Hepatic stellate cell (primary cell): ENCODE data around the gene ERBB4.
A peak's percentile ranks its signal among the peaks of the same experiment; 100 is the strongest.
"Not testable (repeated sequence)": the region's sequence is repeated elsewhere in the genome, so short reads cannot be mapped to it uniquely, and the experiment has no call there.

Experiments
- DNase-seq: peaks from one replicate; pipeline ENCODE4 v3.0.0; 2011; ENCODE audit warnings: low spot score

Gene ERBB4

DNA sequence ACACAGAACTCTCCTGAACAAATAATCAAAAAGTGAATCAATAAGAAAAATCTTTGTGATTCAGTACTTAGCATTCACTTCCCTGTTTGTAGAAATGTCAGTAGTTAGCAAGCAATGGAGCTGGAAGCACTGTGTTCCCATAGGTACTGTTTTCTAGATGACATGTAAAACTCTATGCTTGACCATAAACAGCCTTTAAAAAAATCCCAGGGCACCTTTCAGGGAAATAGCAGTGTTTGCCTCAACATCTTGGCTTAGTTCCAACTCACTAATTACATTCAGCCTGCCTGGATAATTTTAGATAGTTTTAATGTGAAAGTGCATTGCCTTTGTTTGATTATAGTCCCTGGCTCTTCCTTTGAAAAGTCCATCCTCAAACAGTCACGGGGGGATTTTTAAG, 721.8 kb downstream of the ERBB4 start:
- no peak for DNase-seq

DNA sequence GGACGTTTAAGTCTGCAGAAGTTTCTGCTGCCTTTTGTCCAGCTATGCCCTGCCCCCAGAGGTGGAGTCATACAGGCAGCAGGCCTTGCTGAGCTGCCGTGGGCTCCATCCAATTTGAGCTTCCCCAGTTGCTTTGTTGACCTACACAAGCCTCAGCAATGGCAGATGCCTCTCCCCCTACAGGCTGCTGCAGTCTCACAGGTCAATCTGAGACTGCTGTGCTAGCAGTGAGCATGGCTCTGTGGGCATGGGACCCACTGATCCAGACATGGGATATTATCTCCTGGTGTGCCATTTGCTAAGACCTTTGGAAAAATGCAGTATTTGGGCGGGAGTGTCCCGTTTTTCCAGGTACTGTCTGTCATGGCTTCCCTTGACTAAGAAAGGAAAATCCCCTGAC, 726.0 kb downstream of the ERBB4 start:
- no peak for DNase-seq

GRCh38 chr2:211802666-211803065, 735.9 kb downstream of the ERBB4 start:
- DNase-seq = no peak

DNA sequence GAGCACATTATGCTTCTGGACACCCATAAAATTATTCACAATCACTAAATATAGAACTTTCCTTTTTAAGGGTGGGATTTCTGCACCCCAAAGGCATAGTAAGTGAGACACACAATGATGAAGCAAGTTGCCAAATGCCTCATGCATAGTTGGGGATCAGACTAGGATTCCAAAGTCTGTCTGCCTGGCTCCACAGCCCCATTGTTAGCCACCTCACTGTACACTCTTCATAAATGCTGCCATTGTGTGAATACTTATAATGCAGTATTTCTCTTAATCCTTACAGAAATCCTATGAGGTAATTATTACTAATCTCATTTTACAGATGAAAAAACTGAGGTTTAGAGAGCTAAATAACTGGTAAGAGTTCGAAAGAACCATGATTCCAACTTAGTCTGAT, 738.6 kb downstream of the ERBB4 start:
- DNase-seq = no peak

- DNase-seq = no peak
Observed at GRCh38 chr2:211798868-211799267, 739.7 kb downstream of the ERBB4 start.

DNA sequence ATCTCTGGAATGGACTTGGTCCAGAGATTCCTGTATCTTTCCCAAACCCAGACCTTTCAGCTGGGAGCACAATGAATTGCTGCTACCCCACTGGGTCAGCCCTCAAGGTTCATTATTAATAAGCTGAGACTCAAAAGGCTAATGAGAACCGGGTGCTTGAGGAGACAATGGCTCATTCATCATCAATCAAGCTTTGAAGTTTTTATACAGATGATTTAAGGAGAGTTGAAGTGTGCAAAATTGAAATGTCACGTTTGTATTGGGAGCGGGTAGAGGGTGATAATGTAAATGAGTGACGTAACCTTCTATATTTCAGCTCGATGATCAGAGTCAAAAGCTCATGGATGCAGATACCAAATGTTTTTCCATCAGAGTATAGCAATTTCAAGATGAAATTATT, 744.9 kb downstream of the ERBB4 start:
- DNase-seq = no peak

DNA sequence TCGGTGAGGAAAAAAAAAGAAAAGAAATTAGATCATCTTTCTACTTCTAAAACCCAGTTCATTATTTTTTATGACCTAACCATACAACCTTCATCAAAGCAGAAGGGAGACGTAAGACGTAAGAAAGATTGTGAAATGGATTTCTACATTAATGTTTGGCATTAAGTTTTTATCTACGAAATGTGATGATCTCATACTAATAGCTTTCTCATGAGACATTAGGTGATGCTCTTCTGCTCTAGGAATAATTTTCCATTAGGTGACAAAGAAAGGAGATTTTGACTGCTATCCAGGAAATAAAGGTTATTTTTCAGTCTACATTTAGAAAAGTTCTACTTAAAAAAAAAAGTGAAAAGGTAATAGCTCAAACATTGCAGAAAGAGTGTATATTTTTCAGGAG, 748.6 kb downstream of the ERBB4 start:
- no peak for DNase-seq

- DNase-seq = no peak
Observed at GRCh38 chr2:211766689-211767088, 771.9 kb downstream of the ERBB4 start.

DNA sequence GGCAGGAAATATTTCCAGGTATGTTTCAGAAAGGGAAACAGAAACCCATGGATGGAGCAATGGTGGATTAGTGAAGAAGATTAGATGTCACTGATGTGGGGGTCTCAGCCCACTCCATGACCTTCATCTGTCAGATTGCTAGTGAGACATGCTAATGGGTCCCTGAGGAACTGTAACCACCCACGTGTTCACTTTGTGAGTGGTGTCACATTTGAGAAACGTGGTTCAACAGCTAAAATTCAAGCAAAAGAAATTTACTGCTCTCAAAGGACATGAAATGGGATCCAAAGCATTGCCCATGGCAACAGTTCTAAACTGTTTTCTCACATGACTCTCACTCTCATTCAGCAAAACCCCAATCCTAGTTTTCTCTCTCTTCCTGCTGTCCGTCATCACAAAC, 776.1 kb downstream of the ERBB4 start:
- no peak for DNase-seq

DNA sequence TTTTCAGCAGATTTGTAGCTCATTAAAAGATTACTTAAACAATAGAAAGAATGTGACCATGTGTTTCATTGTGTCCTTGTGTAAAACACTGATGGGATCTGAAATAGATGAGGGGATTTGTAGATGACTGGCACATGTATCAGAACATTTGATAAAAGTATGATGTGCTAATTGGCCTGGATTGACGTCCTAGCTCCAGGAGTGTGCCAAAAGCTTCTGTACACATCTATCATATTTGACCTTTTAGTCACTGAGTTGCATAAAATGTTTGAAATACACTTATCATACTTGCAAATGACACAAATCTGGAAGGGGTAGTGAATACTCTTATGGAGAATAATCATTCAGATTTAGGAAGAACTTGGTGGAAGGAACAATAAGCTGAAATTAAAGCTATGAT, 778.5 kb downstream of the ERBB4 start:
- DNase-seq = no peak

DNA sequence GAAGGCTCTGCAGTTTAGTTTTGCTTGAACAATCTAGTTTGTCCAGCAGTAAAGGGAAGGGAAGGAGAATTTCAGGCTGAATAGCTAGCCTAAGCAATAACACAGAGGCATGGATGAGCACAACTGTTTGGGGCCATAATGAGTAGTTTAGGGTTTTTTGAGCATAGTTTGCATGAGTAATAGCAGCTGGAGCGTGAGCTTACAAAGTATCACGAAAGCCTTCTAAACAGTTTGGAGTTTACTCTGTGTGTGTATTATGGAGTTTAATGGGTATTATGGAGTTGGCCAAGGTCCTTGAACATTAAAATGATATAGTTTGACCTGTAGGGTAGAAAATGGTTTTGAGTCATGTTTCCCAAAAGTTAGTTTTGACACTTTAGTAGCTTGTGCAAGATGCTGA, 782.3 kb downstream of the ERBB4 start:
- DNase-seq = no peak

DNA sequence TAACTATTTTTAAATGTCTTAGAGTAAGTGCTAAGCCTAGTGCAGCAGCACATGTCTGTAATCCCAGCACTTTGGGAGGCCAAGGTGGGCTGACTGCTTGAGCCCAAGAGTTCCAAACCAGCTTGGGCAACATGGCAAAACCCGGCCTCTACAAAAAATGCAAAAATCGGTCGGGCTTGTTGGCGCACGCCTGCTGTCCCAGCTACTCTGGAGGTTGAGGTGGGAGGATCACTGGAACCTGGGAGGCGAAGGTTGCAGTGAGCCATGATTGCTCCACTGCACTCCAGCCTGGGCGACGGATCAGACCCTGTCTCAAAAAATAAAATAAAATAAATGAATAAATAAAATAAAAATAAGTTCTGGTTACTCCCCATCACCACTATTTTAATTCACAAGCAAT, 783.4 kb downstream of the ERBB4 start:
- DNase-seq = no peak

GRCh38 chr2:211751848-211752247, 786.8 kb downstream of the ERBB4 start:
- DNase-seq = no peak

DNA sequence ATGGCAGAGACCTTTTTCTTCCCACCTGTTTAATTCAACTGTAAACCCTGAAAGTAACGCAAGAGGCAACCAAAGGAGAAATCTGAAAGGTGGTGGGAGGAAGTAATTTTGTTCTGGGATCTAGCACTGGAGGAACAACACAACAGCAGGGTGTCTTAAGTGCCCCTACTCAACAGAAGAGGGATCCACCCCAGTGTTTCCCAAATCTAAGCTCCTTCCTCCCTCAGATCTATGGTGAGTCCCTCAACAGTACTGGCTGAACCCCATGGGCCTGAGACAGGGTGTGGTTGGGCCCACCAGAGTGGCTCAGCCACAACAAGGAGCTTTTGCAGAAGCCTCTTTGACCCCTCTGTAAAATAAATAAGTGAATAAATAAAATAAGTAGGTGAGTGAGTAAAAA, 790.3 kb downstream of the ERBB4 start:
- no peak for DNase-seq

DNA sequence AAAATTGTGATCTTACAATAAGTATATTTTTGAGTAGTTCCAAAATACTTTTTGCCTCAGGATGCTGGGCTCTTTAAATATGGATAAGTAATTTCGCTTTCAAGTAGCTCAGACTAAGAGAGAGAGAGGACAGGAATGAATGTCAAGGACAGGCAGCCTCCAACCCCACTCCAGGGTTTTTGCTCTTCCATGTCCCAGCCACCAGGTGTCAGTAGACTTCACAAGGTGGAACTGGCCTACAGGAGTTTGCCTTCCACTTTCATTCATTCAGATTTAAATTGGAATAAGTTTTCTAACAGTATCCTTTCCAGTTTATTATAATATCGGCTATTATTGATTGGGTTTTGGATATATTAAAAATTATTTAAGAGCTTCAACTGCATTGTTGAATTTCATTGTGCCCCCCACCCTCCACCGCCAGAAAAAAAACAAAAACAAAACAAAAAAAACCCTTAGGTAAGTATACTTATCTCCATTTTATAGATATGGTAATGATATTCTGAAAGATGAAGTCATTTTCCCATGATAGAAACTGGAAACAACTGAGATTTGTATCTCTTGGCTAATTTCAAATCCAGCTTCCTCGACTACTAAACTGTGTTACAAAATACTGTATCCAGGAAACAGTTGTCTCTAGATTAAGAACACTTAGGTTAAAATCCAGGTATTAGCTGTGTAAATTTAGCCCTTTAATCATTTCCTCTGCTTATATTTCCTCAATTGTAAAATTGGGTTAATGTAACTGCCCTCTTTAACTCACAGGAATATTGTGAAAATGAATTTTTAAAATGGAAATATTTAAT, 793.1 kb downstream of the ERBB4 start:
- DNase-seq = peak; percentile 43

- DNase-seq = no peak
Observed at GRCh38 chr2:211744379-211744778, 794.2 kb downstream of the ERBB4 start.

DNA sequence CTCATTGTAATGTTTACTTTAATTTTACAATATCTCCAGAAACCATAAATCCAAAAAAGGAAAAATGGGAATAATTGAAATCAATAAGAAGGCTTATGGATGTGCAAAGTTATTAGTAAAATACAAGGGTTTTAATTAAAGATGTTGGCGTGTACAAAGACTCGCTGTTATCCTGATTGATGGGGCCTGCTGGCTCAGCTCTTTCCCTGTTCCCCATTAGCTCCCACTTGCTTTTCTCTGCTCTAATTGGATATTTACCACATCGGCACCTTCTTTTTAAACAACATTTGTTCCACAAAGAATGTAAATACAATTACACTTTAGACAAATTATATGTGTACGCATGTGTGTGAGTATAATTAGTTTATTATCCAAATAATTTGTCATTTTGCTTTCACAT, 796.6 kb downstream of the ERBB4 start:
- no peak for DNase-seq

DNA sequence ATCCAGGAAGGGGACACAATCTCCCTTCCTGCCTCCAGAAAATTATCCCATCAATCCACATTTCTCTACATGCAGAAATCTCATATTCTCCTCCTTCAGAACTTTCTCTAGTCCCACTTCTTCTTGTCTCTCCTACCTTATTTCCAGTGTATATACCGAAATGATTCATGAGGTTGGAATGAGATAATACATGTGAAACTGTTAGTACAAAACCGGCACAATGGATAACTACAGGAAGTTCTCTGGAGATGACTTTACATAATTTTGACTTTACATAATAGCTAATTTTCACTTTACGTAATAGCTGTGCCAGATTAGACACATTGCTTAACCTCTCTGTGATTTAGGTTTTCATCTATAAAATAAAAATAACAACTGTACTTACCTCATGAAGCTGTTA, 801.3 kb downstream of the ERBB4 start:
- DNase-seq = no peak

DNA sequence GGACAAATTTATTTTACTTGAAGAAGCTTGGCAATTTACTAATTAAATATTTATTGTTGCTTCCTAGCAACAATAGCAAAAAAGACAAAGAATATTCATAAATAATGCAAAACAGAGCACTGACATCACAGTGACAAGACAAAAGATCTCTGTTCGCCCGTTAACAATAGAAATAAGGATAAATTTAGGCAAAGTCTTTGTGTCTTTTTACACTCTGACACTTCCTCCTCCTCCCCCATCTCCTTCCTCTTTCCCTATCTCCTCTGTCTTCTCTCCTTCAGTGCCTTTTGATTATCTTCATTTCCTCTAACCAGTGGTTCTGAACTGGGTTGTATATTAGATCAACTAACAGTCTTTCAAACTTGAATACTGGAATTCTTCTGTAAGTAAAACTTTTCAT, 808.4 kb downstream of the ERBB4 start:
- DNase-seq = no peak

GRCh38 chr2:211729433-211729832, 809.2 kb downstream of the ERBB4 start:
- DNase-seq = no peak

GRCh38 chr2:211724933-211725332, 813.7 kb downstream of the ERBB4 start:
- DNase-seq = no peak

DNA sequence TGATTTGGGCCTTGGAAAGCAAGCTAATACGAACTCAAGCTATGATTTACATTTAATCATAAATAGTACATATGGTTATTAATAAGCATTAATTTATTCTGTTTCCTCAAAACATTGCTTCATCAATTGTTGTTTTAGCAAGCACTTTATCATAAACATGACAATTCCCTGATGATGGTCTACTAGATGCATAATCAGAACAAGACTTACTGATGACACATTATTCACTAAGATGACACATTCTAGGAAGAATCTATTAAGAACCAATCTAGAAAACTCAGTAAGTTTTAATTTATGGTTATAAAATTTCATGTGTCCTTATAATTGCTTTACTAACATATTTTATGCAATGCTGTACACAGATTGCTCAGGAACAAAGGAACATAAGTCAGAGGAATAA, 815.2 kb downstream of the ERBB4 start:
- no peak for DNase-seq

DNA sequence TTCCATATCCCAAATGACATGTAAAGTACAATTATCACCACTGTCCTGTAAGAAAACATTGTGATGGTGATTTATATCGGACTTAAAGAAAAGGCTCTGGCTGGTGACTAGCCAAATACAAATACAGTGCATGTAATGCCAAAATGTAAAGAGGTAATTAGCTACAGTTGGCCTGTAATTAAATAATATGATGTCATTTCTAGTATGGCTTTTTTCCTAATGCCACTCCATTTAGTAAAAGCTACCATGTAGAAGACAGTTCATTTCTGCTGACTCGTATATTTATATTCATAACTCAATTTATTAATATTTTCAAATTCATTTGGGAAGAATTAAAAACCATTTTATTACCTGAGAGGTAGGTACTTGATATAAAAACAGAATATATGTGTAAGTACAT, 815.7 kb downstream of the ERBB4 start:
- DNase-seq = no peak

DNA sequence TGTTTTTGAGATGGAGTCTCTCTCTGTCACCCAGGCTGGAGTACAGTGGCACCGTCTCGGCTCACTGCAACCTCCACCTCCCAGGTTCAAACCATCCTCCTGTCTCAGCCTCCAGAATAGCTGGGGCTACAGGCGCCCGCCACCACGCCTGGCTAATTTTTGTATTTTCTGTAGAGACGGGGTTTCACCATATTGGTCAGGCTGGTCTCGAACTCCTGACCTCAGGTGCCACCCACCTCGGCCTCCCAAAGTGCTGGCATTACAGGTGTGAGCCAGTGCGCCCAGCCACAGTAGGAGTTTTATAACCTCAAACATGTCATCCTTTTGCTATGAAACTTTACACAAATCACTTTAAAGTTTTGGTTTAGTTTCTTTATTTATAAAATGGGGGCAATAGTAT, 816.7 kb downstream of the ERBB4 start:
- not testable (repeated sequence) for DNase-seq

- no peak for DNase-seq
Observed at GRCh38 chr2:211709389-211709788, 829.2 kb downstream of the ERBB4 start.
